Kidney capillary endothelial cell (primary cell): ENCODE results near the gene ZXDC.

Experiments
- DNase-seq: peaks from one replicate; pipeline ENCODE4 v3.0.0-alpha.2; 2018; ENCODE audit warnings: low spot score

Gene ZXDC

DNA sequence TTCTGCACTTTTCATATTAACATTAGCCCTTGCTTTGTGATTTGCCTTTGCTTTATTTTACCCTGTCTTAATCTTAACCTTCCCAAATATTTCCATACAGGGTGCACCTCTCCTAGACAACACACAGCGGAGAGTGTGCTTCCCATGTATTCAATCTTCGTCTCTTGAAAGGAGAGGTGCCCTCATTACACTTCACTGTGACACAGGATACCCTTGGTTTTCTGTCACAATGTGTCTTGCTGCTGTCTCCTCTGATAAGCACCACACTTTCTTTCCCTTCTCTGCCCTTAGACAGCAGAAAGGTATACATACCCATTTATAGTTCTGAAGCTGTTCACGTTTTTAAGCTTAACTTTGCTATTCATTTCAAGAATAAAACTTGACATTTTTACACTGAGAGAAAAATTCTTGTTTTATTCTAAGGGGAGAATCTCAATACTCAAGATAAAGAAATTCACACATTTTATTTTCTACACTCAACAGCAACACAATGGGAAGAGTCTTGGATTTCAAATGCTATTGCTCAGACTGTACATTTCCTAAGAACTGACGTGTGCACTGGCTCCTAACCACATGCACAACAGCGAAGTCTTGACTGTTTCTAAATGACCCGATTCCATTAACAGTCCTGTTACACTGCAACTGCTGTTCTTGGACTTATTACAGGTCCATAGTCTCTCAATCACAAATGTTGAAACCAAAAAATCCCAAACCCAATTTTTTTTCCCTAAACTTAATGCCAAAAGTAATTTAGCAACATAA is 21.1 kb downstream of the ZXDC start:
- DNase-seq: no peak

DNA sequence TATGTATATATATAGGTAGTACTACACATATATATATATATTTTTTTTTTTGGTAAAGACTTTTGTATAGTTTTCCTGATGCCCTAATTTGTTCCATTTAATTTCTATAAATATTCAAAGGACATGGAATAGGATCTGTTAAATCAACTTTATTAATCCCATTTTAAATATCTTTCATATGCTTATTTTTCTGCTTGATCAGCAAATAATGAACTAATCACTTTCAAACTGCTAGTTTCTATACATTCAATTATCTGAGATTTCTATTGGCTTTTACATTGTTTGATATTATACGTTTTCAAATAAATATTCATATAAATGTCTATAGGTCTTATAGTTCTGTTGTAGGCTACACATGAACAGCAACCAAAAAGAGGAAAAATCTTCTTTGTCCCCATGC is 21.7 kb downstream of the ZXDC start:
- DNase-seq: no peak

DNA sequence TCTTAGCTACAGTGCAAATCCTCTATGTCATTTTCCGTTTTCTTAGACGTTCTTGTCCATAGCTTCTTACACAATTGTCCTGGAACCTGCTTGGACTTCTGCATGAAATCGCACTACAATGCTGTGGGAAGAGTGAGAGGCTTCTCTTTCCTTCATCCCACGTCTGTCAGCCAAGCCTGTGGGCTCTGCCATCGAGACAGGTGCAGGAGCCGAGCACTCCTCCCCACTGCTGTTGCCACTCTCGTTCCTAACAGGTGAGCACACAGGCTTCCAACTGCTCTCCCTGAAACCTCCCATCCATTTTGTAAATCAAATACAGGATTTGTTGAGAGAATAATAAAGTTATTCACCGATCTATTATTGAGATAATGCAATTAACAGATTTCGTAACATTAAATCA is 23.5 kb downstream of the ZXDC start:
- no peak for DNase-seq

DNA sequence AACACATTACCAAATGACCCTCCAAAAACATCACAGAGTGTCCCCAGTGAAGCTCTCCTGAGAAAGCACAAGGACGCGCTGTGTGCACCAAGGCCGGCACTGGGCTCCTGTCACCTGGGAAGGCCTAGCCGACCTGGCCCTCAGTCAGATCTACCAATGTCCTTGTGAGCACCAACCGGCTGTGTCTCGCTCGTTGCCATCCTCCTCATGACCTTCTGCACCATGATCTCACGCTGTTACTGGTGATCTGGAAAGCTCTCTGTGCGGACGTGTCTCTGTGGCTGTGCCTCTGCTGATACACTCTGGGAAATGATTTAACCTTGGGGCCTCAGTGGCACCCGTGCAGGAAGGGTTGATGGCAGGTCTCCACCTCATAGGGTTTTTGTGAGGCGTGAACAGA is 24.2 kb downstream of the ZXDC start:
- DNase-seq: no peak

DNA sequence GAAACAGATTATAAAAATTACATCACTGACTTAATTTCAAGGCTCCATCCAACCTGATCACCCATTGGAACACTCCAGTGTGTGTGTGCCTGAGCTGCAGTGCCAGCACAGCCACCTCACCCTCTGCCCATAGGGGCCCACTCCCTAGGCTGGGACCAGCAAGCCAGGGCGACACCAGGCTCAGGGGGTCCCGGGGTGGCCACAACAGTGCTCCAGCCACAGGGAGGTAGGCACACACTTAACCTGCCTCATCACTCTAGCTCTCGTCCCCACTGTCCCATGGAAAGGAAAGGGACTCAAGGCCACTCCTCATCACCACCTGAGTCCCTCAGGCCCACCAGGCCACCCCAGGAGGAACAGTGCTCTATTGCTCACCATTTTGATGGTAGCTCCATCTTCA is 24.9 kb downstream of the ZXDC start:
- DNase-seq: no peak

DNA sequence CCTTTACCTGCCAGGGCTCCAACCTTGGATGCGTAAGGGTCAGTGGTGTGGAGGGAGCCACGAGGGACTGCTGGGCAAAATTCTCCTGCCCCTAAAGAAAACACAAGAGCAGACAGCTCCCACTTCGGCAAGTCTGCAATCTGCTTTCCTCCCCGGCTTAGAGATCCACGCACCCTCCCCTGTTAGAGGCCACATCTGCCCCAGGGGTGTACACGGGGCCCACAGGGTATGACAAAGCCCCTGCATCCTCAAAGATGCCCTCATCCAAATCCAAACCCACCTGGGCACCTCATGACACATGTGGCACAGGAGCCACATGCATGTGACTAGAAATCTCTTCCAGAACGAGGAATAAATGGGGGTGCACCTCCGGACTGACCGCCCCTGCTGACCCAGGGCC is 25.5 kb downstream of the ZXDC start:
- no peak for DNase-seq

DNA sequence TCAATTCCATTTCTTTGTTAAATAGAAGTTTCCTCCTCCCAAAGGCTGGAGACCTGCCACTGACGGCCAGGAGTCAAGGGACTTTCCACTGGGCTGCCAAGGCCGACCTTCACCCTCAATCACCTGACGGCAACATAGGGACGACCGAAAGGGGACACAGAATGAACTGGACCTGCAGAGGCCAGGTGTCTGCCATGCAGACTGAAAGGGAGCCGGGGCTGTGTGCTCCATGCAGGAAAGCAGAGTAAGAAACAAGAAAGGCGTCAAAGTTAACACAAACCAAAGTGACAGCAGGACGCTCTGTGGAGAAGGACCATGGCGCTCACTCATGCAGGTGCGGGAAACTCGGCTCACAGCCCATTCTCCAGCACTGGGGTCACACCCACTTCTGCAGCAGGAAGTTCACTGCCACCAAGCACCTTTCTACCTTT is 26.1 kb downstream of the ZXDC start:
- DNase-seq: no peak

DNA sequence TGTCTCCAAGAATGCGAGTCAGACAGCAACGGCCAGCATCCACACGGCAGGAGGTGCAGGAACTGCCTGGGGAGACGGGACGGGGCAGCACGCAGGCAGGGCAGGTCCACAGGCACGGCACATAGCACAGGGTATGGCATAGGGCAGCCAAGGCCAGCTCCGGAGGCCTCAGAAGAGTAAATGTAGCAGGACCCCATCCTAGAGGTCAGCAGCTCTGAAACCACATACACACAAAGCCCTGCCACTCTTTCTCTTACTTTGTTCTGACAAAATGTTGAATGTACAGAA is 26.9 kb downstream of the ZXDC start:
- DNase-seq: no peak

DNA sequence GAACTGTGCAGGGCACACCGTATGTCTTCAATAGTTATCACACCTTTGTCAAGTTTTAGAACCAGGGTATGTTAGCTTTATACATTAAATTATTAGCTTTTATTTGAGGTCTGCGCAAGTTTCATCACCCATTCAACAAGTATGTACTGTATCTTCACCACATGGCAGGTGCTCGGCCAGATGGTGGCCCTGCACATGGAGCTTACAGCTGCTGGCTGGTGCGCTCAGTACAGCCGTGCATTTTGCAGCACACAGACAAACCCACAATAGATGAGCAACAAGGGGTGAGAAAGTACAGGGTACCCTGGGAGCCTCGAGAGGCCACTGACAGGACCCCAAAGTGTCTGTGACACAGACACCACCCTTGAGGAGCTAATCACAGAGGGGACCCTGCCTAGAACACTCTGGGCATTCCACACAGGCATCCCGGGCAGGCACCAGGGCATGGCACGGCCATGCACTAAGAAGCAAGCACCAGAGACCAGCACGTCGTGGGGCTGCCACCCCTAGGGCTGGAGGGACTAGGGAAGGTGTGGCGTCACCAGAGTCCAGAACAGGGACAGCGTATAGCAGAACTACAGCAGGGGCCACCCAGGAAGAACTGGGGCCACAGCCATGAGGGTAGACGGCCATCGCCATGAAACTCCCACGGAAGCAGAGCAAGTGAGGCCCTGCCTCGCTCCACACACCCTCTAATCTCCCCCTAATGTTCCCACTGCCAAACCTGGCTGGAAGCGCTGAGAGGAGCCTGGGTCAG is 27.4 kb downstream of the ZXDC start:
- no peak for DNase-seq

DNA sequence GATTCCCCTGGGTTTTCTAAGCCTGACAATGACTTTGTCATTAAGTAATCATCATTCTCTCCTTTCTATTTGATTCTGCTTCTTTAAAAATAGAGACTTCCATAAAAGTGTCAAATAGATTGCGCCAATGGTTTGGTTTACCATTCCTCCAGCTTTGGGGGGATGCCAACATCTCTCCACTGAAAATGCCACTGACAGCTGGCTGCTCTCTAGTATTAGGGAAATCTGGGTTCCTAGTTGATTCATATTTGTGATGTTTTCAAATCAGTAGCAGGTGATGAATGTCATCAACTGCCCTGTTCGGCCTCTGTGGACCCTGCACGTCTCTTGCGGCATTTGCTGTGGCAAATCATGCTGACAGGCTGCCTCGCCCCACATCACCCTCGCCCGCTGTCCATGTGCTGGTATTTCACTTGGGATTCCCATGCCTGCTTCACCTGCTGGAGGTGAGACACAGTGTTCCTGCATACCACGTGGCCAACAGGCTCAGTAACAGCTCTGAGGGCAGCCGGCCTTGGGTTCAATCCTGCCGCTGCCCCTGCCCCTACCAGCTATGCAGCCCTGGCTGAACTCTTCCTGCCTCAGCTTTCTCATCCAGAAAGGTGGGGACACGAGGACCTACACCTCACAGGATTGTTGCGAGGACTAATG is 28.1 kb downstream of the ZXDC start:
- no peak for DNase-seq

DNA sequence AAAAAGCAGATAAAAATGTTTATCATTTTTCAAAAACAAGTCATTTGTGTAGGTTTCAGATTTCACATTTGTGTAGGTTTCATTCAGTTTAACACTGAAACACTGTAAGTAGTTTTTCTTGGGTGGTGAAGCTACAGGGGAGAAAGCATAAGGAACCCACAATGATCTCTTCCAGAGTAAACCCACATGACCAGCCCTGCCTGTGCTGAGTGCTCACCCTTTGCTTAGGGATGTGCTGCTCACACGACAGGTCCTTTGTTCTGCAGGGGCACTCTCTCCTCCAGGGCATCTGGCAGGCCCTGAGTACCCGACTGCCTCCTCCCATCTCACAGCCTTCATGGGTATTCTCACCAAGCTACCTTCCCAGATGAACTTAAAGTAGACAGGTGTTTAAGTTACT is 28.9 kb downstream of the ZXDC start:
- no peak for DNase-seq

DNA sequence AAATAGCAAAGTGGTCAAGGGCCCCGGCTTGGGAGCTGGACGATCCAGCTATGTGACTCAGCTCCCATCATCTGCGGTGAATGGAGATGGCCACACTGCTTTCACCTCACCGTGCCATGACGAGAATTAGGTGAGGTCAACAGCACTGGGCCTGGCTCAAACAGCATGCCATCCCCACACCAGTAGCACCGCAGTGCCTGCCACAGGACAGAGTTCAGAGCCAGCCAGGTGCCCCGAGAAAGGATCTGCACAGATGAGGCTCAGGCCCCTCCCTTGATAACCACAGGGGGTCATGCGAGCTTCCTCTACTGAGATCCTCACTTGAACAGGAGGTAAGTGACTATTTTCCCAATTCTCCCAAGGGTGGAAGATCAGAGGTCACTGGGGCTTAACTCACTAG is 29.4 kb downstream of the ZXDC start:
- DNase-seq: no peak

DNA sequence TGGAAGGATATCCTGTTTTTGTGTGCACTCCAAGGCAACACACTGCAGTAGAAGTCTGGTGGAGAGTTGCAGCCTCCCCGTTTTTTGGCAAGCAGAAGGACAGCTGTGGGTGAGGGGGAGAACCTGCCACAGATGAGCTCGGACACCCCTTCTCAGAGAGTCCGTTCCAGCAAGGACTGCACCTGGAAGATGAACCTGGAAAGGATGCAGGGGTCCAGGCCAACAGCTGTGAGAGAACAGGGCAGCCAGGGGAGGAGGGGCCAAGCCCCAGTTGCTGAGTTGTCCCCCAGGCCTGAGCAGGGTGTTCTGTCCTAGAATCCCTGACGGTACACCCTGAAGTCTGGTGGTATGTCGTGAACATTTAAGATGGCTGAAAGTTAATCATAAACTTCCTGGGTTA is 30.2 kb downstream of the ZXDC start:
- no peak for DNase-seq

DNA sequence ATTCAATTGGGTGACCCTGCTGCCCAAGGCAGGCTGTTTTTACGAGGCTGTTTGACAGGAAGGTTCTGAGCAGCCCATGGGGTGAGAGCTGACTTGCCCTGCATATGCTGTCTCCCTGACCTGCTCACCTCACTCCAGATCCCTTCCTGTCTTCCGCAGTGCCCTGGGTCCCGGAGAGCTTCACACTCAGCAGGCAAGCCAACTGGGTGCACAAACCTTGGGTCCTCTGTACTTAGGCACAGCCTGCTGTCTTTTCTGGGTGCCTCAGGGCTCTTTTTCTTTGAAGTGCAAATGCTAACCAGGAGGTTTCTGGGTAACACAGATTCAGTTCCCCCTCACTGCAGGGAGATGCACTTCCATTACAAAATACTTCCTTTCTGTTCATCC is 32.8 kb downstream of the ZXDC start:
- DNase-seq: no peak

DNA sequence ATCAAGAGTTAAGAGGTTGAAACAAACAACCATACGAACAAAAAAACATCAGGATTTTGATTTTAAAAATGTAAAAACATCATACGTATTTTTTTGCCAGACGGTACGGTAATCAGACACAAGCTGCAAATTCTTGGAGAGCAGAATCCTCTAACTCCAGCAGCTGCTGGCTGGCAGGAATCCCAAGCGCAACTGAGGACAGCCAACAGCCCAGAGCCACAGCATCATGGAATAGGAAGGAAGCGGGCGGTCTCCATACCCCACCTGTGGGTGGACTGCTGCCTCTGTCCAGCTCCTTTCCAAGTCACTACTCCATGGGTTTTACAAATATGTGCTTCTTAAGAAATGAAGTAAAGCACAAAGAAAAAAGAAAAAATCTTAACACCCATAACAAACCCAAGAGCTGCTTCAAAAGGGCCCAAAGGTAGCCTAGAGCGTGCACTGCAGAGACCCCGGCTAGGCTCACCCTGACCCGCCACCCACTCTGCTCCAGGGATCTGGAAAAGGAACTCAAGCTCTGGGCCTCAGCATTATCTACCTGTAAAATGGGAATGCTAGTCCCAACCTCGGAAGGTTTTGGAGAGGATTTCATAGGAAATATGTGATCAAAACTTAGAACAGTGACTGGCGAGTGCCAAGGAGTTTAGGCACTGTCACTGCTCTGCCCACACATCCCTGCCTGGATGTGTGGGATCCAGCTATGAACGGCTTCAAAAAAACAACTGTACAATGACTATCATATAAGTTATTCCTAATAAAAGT is 33.4 kb downstream of the ZXDC start:
- no peak for DNase-seq

DNA sequence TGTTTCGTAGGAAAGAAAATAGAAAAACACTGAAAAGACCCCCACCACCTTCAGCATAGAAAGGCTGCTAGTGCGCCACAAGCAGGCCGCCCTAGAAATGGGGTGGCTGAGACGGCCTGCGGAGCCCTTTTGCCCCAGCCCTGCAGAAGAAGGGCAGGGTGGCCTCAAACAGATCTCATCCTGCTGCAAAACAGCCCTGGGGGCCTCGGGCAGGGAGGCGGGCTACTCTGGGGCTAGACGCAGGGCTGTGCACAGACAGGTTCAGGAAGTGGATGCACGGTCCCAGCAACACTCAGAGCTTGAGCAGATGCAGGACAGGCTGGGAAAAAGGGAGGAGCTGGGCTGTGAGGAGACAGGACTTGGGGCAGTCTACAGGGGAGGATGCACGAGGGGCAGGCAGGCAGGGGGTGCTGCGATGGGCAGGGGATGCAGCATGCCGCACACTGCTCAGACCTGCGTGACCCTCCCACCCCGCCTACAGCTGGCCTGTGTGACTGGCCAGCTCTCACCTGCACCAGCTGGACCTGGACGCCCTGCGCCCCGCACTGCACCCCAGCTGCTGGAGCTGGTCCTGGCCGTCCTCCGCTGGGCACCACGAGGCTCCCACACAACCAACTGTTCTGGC is 34.3 kb downstream of the ZXDC start:
- DNase-seq: no peak

DNA sequence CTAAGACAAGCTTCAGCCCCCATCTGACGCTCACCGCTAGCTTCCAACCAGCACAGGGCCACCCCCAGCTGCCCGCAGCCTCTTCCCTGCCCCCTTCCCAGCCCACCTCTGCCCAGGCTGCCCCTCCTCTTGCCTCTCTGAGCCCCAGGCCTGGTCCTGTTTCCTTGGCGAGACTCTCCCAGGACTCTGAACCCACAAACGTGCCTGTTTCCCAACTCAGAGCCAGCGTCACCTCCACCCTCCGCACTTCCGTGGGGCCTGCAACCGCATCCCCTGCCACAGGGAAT is 35.0 kb downstream of the ZXDC start:
- no peak for DNase-seq

DNA sequence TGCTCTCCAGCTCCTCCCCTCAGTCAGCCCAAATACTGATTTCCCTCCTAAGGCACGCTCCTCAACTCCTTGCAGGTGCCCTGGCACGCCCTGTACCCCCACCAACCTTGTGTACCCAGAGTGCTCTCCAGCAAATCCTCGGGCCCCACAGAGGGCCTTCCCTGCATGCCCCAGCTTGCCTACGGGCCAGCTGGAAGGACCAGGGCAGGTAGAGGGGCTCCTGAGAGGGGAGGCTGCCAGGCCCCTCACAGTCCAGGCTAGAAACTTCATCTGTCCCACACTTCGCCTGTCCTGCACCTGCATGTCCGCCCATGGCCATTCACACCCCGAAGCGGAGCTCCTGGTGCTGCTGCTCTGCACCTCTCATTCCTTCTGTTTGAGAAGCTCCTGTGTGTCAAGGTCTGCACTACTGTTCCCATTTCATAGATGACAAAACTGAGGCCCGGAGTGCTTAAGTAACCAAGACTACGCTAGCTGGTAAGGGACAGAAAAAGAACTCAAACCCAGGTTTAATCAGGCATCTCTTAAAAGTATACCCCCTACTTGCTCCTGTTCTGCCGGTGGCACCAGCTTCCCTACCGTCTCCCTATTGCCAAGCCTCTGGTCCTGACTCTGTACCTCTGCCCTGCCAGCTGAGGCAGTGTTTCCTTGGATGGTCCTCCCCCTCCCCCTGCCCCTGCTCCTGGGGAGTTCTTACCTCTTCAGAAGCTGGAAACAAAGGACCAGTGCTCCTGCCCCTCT is 35.6 kb downstream of the ZXDC start:
- no peak for DNase-seq

DNA sequence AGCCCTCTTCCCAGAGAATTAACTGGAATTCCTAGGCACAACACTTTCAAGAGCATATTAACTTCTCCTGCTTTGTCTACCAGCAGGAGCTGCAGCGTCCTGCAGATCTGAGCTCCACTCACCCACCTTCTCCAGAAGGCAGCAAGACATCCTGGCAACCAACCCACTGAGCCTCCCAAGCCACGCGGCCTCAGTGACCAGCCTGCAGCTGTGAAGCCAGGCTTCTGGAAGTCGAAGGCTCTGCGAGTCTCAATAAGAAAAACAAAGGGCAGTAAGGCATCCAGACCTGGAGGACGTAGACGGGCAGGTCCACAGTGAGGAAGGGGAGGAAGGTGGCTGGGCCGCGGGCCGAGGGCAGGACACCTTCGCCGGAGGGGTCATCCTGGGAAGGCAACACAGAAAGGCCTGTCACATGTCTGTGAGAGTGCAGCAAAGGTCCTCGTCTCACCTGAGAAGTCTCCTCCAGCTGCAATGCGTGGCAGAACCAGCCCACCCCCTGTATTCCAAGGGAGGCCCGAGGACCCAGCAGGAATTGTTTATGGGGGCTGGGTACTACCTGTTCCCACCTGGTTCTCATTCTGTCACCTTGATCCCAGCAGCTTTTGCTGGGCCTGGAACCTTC is 36.2 kb downstream of the ZXDC start:
- DNase-seq: no peak

DNA sequence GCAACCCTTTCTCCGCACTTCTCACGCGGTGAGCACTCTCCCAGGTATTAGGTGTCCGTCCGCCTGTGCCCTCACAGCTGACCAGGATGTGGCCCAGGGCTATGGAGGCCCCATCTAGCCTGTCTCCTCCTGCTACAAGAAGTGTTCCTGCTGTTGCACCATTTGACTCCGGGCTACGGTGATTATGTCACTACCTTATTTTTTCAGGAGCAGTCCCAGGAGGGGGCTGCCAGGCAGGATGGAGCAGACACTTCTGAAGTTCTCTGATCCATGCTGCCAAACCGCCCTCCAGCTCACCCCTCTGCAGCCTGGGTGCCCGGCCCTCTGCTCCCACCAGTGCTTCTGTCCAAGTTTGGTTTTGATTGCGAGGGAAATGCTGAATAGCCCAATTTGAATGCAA is 36.9 kb downstream of the ZXDC start:
- DNase-seq: no peak

DNA sequence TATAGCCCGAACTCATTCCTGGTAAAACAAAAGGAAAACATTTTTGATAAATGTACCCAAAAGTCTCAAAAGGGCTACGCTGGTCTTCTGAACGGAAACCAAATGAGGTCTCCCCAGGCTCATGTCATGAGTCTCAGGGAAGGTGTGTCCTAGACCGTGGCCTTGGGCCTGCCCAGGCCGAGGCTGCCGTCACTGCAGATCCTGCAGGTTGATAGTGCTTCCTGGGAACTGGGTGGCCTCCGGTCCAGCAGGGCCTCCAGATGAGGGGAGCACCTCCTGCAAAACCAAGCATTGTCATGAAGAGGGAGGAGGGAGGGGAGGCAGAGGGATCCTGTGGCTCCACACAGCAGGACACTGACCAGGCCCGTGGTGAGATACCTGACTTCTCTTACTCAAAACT is 37.5 kb downstream of the ZXDC start:
- no peak for DNase-seq
